Neuronal stem cell (in vitro differentiated cells): ENCODE data around the gene GADD45B.
A peak's percentile ranks its signal among the peaks of the same experiment; 100 is the strongest.

Source experiments
- DNase-seq: peaks from one replicate; pipeline ENCODE4 v3.0.0-alpha.2; 2013; ENCODE audit warnings: low spot score
- H2AFZ ChIP-seq: one replicate; pipeline ENCODE4 v1.6.1; 2013; ENCODE audit warnings: mild to moderate bottlenecking, low read length, inconsistent platforms
- H2AK5ac ChIP-seq: 2 replicates; pipeline ENCODE4 v1.6.1; 2013; ENCODE audit warnings: low read depth, mild to moderate bottlenecking, inconsistent platforms, low read length, moderate library complexity, mixed read lengths
- H2BK120ac ChIP-seq: 2 replicates; pipeline ENCODE4 v1.6.1; 2013; ENCODE audit warnings: low read depth, mild to moderate bottlenecking, inconsistent platforms, low read length, moderate library complexity, mixed read lengths
- H2BK12ac ChIP-seq: one replicate; pipeline ENCODE4 v1.6.1; 2013; ENCODE audit warnings: low read length, inconsistent platforms
- H2BK15ac ChIP-seq: 2 replicates; pipeline ENCODE4 v1.6.1; 2013; ENCODE audit warnings: mild to moderate bottlenecking, low read length, inconsistent platforms, mixed read lengths
- H2BK5ac ChIP-seq: one replicate; pipeline ENCODE4 v1.6.1; 2013; ENCODE audit warnings: inconsistent platforms, mild to moderate bottlenecking, low read length, moderate library complexity
- H3K14ac ChIP-seq: one replicate; pipeline ENCODE4 v1.6.1; 2013; ENCODE audit warnings: low read length, inconsistent platforms
- H3K18ac ChIP-seq: 2 replicates; pipeline ENCODE4 v1.6.1; 2013; ENCODE audit warnings: low read length, inconsistent platforms
- H3K23ac ChIP-seq: 2 replicates; pipeline ENCODE4 v1.6.1; 2013; ENCODE audit warnings: low read depth, mild to moderate bottlenecking, mixed read lengths, low read length, inconsistent platforms; ENCODE audit not compliant: poor library complexity
- H3K27ac ChIP-seq: replicated peaks from 3 replicates; pipeline ENCODE4 v1.5.1; 2013; ENCODE audit warnings: low read length, inconsistent platforms
- H3K27me3 ChIP-seq, 3 experiments: 2 replicates each; pipeline ENCODE4 v1.6.1; 2013; ENCODE audit warnings: low read length in 3 of 3, mild to moderate bottlenecking in 2 of 3, inconsistent platforms in 1 of 3, low read depth in 1 of 3, mixed read lengths in 1 of 3, moderate library complexity in 1 of 3; ENCODE audit not compliant: control insufficient read depth in 3 of 3, insufficient read depth in 3 of 3
- H3K36me3 ChIP-seq, 2 donors: replicated peaks in 1 of 2; 2 replicates each; pipeline ENCODE4 v1.6.1; 2013; ENCODE audit warnings: low read length in 2 of 2; ENCODE audit not compliant: control insufficient read depth in 2 of 2, insufficient read depth in 2 of 2
- H3K4ac ChIP-seq: 2 replicates; pipeline ENCODE4 v1.6.1; 2013; ENCODE audit warnings: inconsistent platforms, mild to moderate bottlenecking, low read length, moderate library complexity
- H3K4me1 ChIP-seq, 2 donors: 1 replicate in 1 of 2; 2 replicates in 1 of 2; pipeline ENCODE4 v1.6.1; 2013; ENCODE audit warnings: low read length in 2 of 2, low read depth in 1 of 2; ENCODE audit not compliant: control insufficient read depth in 2 of 2, insufficient read depth in 1 of 2
- H3K4me2 ChIP-seq: one replicate; pipeline ENCODE4 v1.6.1; 2013; ENCODE audit warnings: mild to moderate bottlenecking, low read length, inconsistent platforms; ENCODE audit not compliant: insufficient read depth, poor library complexity, severe bottlenecking
- H3K4me3 ChIP-seq, 2 donors: 2 replicates each; pipeline ENCODE4 v1.5.1; 2013; ENCODE audit warnings: low read length in 2 of 2, mild to moderate bottlenecking in 2 of 2, inconsistent platforms in 1 of 2, moderate library complexity in 1 of 2
- H3K79me1 ChIP-seq: one replicate; pipeline ENCODE4 v1.6.1; 2013; ENCODE audit warnings: low read depth, mild to moderate bottlenecking, inconsistent platforms, low read length, moderate library complexity
- H3K9ac ChIP-seq: one replicate; pipeline ENCODE4 v1.6.1; 2013; ENCODE audit warnings: mild to moderate bottlenecking, low read depth, low read length, inconsistent platforms; ENCODE audit not compliant: poor library complexity
- H3K9me3 ChIP-seq, 2 donors: replicated peaks in 1 of 2; 2 replicates each; pipeline versions ENCODE3 to v1.6.1; 2013; ENCODE audit warnings: low read length in 2 of 2, mild to moderate bottlenecking in 2 of 2, inconsistent platforms in 1 of 2, low read depth in 1 of 2, mixed read lengths in 1 of 2, moderate library complexity in 1 of 2; ENCODE audit not compliant: control insufficient read depth in 2 of 2, insufficient read depth in 1 of 2
- H4K8ac ChIP-seq: one replicate; pipeline ENCODE4 v1.6.1; 2013; ENCODE audit warnings: low read depth, mild to moderate bottlenecking, inconsistent platforms, low read length, moderate library complexity
- H4K91ac ChIP-seq: one replicate; pipeline ENCODE4 v1.6.1; 2013; ENCODE audit warnings: low read length, low read depth, mild to moderate bottlenecking, inconsistent platforms; ENCODE audit not compliant: poor library complexity
- WGBS, 2 donors: extraction: QIAGEN DNeasy Blood & Tissue Kit; methylation state at CpG; one replicate each; pipeline ENCODE4 v1.1.7; 2013; ENCODE audit warnings: missing lambda C conversion rate in 2 of 2, mixed read lengths in 1 of 2; ENCODE audit not compliant: insufficient read length in 2 of 2, insufficient replicate concordance in 1 of 2; ENCODE audit errors: extremely low coverage in 2 of 2; 5-methylcytosine and 5-hydroxymethylcytosine counted together

GADD45B gene

DNA sequence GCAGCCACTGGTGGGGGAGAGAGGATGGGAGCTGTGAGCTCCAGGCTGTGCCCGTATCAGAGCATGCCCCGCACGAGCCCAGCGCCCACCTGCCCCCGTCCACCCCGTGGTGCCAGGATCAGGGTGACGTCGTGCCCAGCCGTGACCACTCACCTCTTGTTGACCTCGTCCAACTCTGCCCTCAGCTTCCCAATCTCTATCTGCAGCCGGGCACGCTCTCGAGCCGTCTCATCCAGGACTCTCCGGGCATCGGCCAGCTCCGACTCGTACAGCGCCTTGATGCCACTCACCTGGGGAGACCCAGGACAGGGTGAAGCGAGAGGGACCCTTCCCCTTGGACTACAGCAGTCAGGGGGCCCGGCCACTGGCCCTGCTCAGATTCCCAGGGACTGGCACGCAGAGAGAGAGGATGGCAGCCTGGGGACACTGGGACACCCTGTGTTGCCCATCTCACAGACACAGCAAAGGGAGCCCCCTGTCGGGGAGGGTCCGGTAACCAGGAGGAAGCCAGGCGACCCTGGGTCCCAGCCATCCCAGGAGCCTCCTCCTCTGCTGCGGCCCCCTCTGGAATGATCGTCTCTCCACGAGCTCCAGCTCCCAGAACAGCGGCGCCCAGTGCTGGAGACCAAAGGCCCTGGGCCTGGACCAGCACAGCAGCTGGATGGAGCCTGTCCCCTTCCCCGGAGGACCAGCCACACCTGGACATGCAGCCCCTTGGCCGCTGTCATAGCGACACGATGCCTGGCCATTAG is 31.5 kb upstream of the GADD45B start:
- Histone ChIP-seq H2BK12ac (no peak overlapping the region), H4K91ac (no peak overlapping the region), H2BK5ac (peak overlapping the region; percentile 2), H3K4me3 (no peak overlapping the region), H4K8ac (no peak overlapping the region), H2BK120ac (no peak overlapping the region), H3K23ac (no peak overlapping the region), H3K9ac (no peak overlapping the region), H2AK5ac (no peak overlapping the region), H3K27ac (no peak overlapping the region), H3K27me3 (no peaks in the 10 kb centered on the region), H3K4me2 (no peak overlapping the region), H3K18ac (no peak overlapping the region), H3K9me3 (no peaks in the 10 kb centered on the region), H3K4me1 (peaks cover 0 to 8% of the 10 kb centered on the region in 2 donors), H2AFZ (no peak overlapping the region), H3K14ac (no peak overlapping the region), H3K36me3 (peaks cover 36 to 67% of the 10 kb centered on the region in 2 donors), H2BK15ac (no peak overlapping the region), H3K79me1 (peaks cover 52% of the 10 kb centered on the region), H3K4ac (no peak overlapping the region)
- WGBS, 2 donors = no CpG with 5 or more reads among the region's 34 CpGs
- no peak for DNase-seq

DNA sequence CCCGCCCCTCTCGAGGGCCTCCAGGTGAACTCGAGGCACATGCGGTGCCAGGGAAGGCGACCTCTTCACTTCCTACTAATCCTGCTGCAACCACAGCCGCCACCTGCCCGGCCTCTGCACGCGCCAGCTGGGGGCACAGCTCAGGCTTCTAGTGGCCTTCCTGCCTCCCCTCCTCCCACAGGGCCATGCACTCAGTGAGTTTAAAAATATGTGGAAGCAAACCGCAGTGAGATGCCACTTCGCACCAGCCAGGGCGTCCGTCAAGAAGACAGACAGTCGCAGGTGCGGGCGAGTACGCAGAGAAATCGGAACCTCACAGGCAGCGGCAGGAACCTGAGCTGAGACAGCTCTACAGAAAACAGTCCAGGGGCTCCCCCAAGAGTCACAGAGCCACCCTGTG is 29.5 kb upstream of the GADD45B start:
- Histone ChIP-seq H2BK12ac (no peak overlapping the region), H4K8ac (no peak overlapping the region), H3K4ac (no peak overlapping the region), H3K14ac (no peak overlapping the region), H3K9me3 (no peaks in the 10 kb centered on the region), H3K9ac (no peak overlapping the region), H4K91ac (no peak overlapping the region), H2AFZ (no peak overlapping the region), H3K18ac (peak overlapping the region; percentile 7), H2BK5ac (no peak overlapping the region), H3K4me2 (peak overlapping the region; percentile 18), H2BK15ac (no peak overlapping the region), H3K4me1 (peaks cover 0 to 8% of the 10 kb centered on the region in 2 donors), H3K27ac (no peak overlapping the region), H3K36me3 (peaks cover 35 to 71% of the 10 kb centered on the region in 2 donors), H3K79me1 (peaks cover 49% of the 10 kb centered on the region), H3K4me3 (no peak overlapping the region), H2AK5ac (peak overlapping the region; percentile 75), H2BK120ac (no peak overlapping the region), H3K23ac (no peak overlapping the region), H3K27me3 (no peaks in the 10 kb centered on the region)
- no CpG with 5 or more reads among the region's 19 CpGs for WGBS, 2 donors
- no peak for DNase-seq

DNA sequence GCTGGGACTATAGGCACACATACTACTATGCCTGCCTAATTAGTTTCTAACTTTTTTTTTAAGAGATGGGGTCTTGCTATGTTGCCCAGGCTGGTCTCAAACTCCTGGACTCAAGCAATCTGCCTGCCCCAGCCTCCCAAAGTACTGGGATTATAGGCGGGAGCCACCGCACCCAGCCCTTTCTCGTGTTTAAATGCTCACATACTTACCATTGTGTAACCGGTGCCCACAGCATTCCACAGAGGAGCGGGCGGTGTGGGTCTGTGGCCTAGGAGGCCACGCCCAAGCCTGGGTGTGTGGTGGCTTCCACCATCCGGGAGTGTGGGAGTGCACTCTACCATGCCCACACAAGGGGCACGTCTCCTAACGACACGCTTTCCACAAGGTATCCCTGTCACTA is 26.9 kb upstream of the GADD45B start:
- H4K91ac ChIP-seq = no peak overlapping the region
- peaks cover 0 to 8% of the 10 kb centered on the region in 2 donors for H3K4me1 ChIP-seq
- H3K9ac ChIP-seq = no peak overlapping the region
- no peaks in the 10 kb centered on the region for H3K27me3 ChIP-seq
- no peak overlapping the region for H3K4me3 ChIP-seq
- no peak overlapping the region for H2BK5ac ChIP-seq
- no peak overlapping the region for H2BK15ac ChIP-seq
- H2AFZ ChIP-seq = no peak overlapping the region
- H3K36me3 ChIP-seq = peaks cover 17 to 55% of the 10 kb centered on the region in 2 donors
- no CpG with 5 or more reads among the region's 11 CpGs for WGBS, 2 donors
- no peak overlapping the region for H3K23ac ChIP-seq
- H3K4me2 ChIP-seq = no peak overlapping the region
- peaks cover 57% of the 10 kb centered on the region for H3K79me1 ChIP-seq
- H2BK12ac ChIP-seq = no peak overlapping the region
- no peak overlapping the region for H2AK5ac ChIP-seq
- no peak overlapping the region for H2BK120ac ChIP-seq
- H3K14ac ChIP-seq = no peak overlapping the region
- H4K8ac ChIP-seq = no peak overlapping the region
- H3K27ac ChIP-seq = no peak overlapping the region
- H3K4ac ChIP-seq = no peak overlapping the region
- no peak overlapping the region for H3K18ac ChIP-seq
- DNase-seq = no peak
- no peaks in the 10 kb centered on the region for H3K9me3 ChIP-seq

DNA sequence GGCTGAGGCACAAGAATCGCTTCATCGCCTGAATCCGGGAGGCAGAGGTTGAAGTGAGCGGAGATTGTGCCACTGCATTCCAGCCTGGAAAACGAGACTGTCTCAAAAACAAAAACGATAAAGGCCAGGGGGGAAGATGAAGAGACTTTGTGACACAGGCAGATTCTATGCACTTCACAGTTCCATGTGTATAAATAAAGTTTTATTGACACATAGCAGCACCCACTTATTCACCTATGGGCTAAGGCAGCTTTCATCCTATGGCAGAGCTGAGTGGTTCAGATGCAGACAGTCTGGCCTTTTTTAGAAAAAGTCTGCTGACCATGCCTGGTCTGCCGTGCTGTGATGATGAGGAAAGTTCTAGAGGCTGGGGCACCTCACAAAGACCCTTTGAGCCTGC is 24.8 kb upstream of the GADD45B start:
- H4K8ac ChIP-seq = no peak overlapping the region
- H3K4me1 ChIP-seq = peaks cover 5 to 8% of the 10 kb centered on the region in 2 donors
- H3K4me3 ChIP-seq = no peak overlapping the region
- no peak overlapping the region for H2BK5ac ChIP-seq
- DNase-seq = no peak
- no peak overlapping the region for H2AFZ ChIP-seq
- H2BK15ac ChIP-seq = no peak overlapping the region
- no peak overlapping the region for H2AK5ac ChIP-seq
- no peak overlapping the region for H3K18ac ChIP-seq
- H3K9ac ChIP-seq = no peak overlapping the region
- no peak overlapping the region for H3K4ac ChIP-seq
- H2BK120ac ChIP-seq = peak overlapping the region; percentile 47
- no peak overlapping the region for H3K14ac ChIP-seq
- peaks cover 58% of the 10 kb centered on the region for H3K79me1 ChIP-seq
- H4K91ac ChIP-seq = no peak overlapping the region
- H3K27ac ChIP-seq = no peak overlapping the region
- no peaks in the 10 kb centered on the region for H3K9me3 ChIP-seq
- no peak overlapping the region for H2BK12ac ChIP-seq
- no peaks in the 10 kb centered on the region for H3K27me3 ChIP-seq
- no CpG with 5 or more reads among the region's 7 CpGs for WGBS, 2 donors
- H3K4me2 ChIP-seq = no peak overlapping the region
- peaks cover 8 to 52% of the 10 kb centered on the region in 2 donors for H3K36me3 ChIP-seq
- peak overlapping the region; percentile 55 for H3K23ac ChIP-seq
